K562 (cell line): ENCODE results near the gene COX4I2. TPM values are rescaled to one million over a fixed set of nuclear protein-coding genes. Genes with fewer than 3 reads are reported as not detected.
A peak's percentile ranks its signal among the peaks of the same experiment; 100 is the strongest.

Experiments
- CBX1 ChIP-seq: sonication (generic); IDR thresholded peaks from 2 replicates; pipeline ENCODE4 v1.6.1; 2016; ENCODE audit warnings: antibody characterized with exemption, low read depth, mild to moderate bottlenecking
- CREB1 ChIP-seq, 2 experiments: sonication (generic) in 1 of 2; formaldehyde crosslinking in 1 of 2; IDR thresholded peaks; 2 replicates each; pipeline versions ENCODE4 v1.6.1 to v1.8.0; 2012 to 2022; ENCODE audit warnings: inconsistent platforms in 1 of 2, mild to moderate bottlenecking in 1 of 2, missing genetic modification reagents in 1 of 2, moderate library complexity in 1 of 2
- E4F1 ChIP-seq: fragments of 250-450 bp; sonication (Bioruptor Pico); IDR thresholded peaks from 2 replicates; pipeline ENCODE4 v1.5.0; 2021; ENCODE audit warnings: mild to moderate bottlenecking, borderline replicate concordance
- ELF2 ChIP-seq: fragments of 250-450 bp; sonication (Bioruptor Pico); IDR thresholded peaks from 2 replicates; pipeline ENCODE4 v1.5.0; 2021; ENCODE audit warnings: mild to moderate bottlenecking
- HMG20A ChIP-seq: fragments of 450-650 bp; formaldehyde crosslinking; conservative IDR thresholded peaks from 2 replicates; pipeline ENCODE4 v1.4.0; 2020; ENCODE audit warnings: mild to moderate bottlenecking, mixed read lengths
- IFI16 ChIP-seq: fragments of 250-450 bp; sonication (Bioruptor Pico); IDR thresholded peaks from 2 replicates; pipeline ENCODE4 v2.1.2; 2022; ENCODE audit warnings: mild to moderate bottlenecking, inconsistent platforms
- KDM1A ChIP-seq, 2 experiments: fragments of 450-650 bp; IDR thresholded peaks; 2 replicates each; pipeline ENCODE4 v1.6.1; 2016; ENCODE audit warnings: mild to moderate bottlenecking in 2 of 2
- RCOR1 ChIP-seq, 2 experiments: IDR thresholded peaks; 2 replicates each; pipeline ENCODE4 v1.6.1; 2012; ENCODE audit warnings: low read depth in 2 of 2, low read length in 2 of 2, borderline replicate concordance in 1 of 2, improper control_type of control experiment in 1 of 2
- RFX1 ChIP-seq: fragments of 450-650 bp; IDR thresholded peaks from 2 replicates; pipeline ENCODE4 v1.6.1; 2016; ENCODE audit warnings: mild to moderate bottlenecking, moderate library complexity
- SMAD3 ChIP-seq: fragments of 450-650 bp; formaldehyde crosslinking; conservative IDR thresholded peaks from 2 replicates; pipeline ENCODE4 v1.4.0; 2020; ENCODE audit warnings: mild to moderate bottlenecking
- SNIP1 ChIP-seq: fragments of 450-650 bp; IDR thresholded peaks from 2 replicates; pipeline ENCODE4 v1.7.1; 2017; ENCODE audit warnings: low read depth, mild to moderate bottlenecking
- TOE1 ChIP-seq, 2 experiments: fragments of 450-650 bp in 1 of 2; sonication (generic) in 1 of 2; formaldehyde crosslinking in 1 of 2; IDR thresholded peaks; 2 replicates each; pipeline versions ENCODE4 v1.7.1 to v1.8.0; 2016 to 2022; ENCODE audit warnings: borderline replicate concordance in 2 of 2, mild to moderate bottlenecking in 2 of 2, antibody characterized with exemption in 1 of 2, inconsistent platforms in 1 of 2, low read depth in 1 of 2, missing genetic modification reagents in 1 of 2, moderate library complexity in 1 of 2
- ZKSCAN1 ChIP-seq: fragments of 150-350 bp; IDR thresholded peaks from 2 replicates; pipeline ENCODE4 v1.6.1; 2016; ENCODE audit warnings: low read depth, low read length
- ZNF586 ChIP-seq: fragments of 450-650 bp; formaldehyde crosslinking; conservative IDR thresholded peaks from 2 replicates; pipeline ENCODE4 v1.4.0; 2020; ENCODE audit warnings: mild to moderate bottlenecking, moderate library complexity
- ZSCAN32 ChIP-seq: fragments of 450-650 bp; formaldehyde crosslinking; IDR thresholded peaks from 2 replicates; pipeline ENCODE4 v1.4.0; 2020; ENCODE audit warnings: mild to moderate bottlenecking, moderate library complexity
- polyA plus RNA-seq, 8 experiments: library from polyadenylated mRNA; depleted of rRNA in 4 of 8; stranded (reverse) in 5 of 8; unstranded in 3 of 8; fragments of >200 nt; fragmentation: Nextera tagmentation in 2 of 8; fragmentation: Illumina TruSeq in 1 of 8; extraction: Ambion mirVana in 2 of 8; extraction: Trizol in 1 of 8; gene quantifications; 2 replicates each; pipeline versions ENCODE4 v1.2.1 to v1.2.3, GENCODE V29; 2011 to 2014; ENCODE audit warnings: inconsistent platforms in 1 of 8, missing spikeins in 1 of 8
- total RNA-seq, 7 experiments: library from RNA; depleted of rRNA in 6 of 7; stranded (reverse); fragments of >200 nt in 6 of 7; fragmentation: Illumina TruSeq in 2 of 7; extraction: Trizol in 2 of 7; gene quantifications; 2 replicates each; pipeline versions ENCODE4 v1.2.1 to v1.2.3, GENCODE V29; 2011 to 2021; ENCODE audit warnings: low replicate concordance in 1 of 7
- TF ChIP-seq, protein P1 (sequence below): fragments of 450-650 bp; formaldehyde crosslinking; IDR thresholded peaks from 2 replicates; pipeline ENCODE4 v1.4.0; 2020; ENCODE audit warnings: mild to moderate bottlenecking, mixed read lengths
- TF ChIP-seq, protein P2 (sequence below): fragments of 250-450 bp; sonication (Bioruptor Pico); IDR thresholded peaks from 2 replicates; pipeline ENCODE4 v1.6.1; 2021; ENCODE audit warnings: mild to moderate bottlenecking
- TF ChIP-seq, protein P3 (sequence below), 3 experiments: fragments of 200-800 bp in 1 of 3; sonication (Bioruptor generic) in 1 of 3; sonication (generic) in 1 of 3; formaldehyde crosslinking in 1 of 3; IDR thresholded peaks; 2 replicates each; pipeline versions ENCODE4 v1.6.1 to v1.8.0; 2016 to 2022; ENCODE audit warnings: mild to moderate bottlenecking in 2 of 3, missing compliant biosample characterization in 2 of 3, missing genetic modification characterization in 2 of 3, missing genetic modification reagents in 1 of 3
- TF ChIP-seq, protein P4 (sequence below): sonication (generic); formaldehyde crosslinking; IDR thresholded peaks from 2 replicates; pipeline ENCODE4 v1.8.0; 2022; ENCODE audit warnings: mild to moderate bottlenecking, missing genetic modification reagents

The COX4I2 gene
- total and polyA plus RNA-seq, 9 of the 15 experiments (the other 6 are each of a cell fraction or from before 2014, with no cell fraction given) = not detected

DNA sequence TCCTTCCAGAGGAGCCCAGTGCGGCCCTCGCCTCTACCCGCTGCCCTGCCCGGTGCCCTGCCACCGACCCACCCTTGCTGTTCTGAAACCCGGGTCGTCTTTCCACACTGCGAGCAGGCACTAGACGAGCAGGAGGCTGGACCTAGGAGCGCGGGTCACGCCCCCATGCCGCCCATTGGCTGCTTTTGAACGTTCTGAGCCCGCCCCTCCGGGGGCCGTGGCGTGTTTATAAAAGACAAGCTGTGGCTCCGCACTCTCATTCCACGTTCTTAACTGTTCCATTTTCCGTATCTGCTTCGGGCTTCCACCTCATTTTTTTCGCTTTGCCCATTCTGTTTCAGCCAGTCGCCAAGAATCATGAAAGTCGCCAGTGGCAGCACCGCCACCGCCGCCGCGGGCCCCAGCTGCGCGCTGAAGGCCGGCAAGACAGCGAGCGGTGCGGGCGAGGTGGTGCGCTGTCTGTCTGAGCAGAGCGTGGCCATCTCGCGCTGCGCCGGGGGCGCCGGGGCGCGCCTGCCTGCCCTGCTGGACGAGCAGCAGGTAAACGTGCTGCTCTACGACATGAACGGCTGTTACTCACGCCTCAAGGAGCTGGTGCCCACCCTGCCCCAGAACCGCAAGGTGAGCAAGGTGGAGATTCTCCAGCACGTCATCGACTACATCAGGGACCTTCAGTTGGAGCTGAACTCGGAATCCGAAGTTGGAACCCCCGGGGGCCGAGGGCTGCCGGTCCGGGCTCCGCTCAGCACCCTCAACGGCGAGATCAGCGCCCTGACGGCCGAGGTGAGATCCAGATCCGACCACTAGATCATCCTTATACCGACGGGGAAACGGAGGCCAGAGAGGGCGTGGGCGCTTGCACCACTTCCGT is 32.4 kb upstream of the COX4I2 start, which contains the start of gene ID1 (continued):
- TF ChIP-seq SNIP1 (no peak), CREB1 (IDR thresholded peaks at IDR 0.05) (peak; percentile 42), CREB1 (CRISPR knock-in tag; IDR thresholded peaks at IDR 0.05) (peak; percentile 58; the same call in 1 of the 2 replicates), KDM1A (IDR thresholded peaks at IDR 0.05) (no peak), ZSCAN32 (no peak), HMG20A (CRISPR knock-in tag) (no peak), SMAD3 (no peak), ZNF586 (no peak), E4F1 (CRISPR knock-in tag) (no peak), TOE1 (IDR thresholded peaks at IDR 0.05; ENCODE audit: borderline replicate concordance) (no peak), TOE1 (CRISPR knock-in tag; IDR thresholded peaks at IDR 0.05; ENCODE audit: borderline replicate concordance, low read depth) (peak; percentile 92; the same call in 1 of the 2 replicates), ELF2 (CRISPR knock-in tag) (0 out of 2 replicates have a peak, but pooled peaks have one; percentile 58), CBX1 (peak; percentile 97), RFX1 (no peak), RCOR1 (IDR thresholded peaks at IDR 0.05; ENCODE audit: borderline replicate concordance in 1 of 2, low read depth in 2 of 2, low read length in 2 of 2) (no peak; a peak in 2 of 4 replicates), IFI16 (CRISPR knock-in tag) (no peak), ZKSCAN1 (no peak; the same call in 1 of the 2 replicates)
- TF ChIP-seq, protein P1, sequence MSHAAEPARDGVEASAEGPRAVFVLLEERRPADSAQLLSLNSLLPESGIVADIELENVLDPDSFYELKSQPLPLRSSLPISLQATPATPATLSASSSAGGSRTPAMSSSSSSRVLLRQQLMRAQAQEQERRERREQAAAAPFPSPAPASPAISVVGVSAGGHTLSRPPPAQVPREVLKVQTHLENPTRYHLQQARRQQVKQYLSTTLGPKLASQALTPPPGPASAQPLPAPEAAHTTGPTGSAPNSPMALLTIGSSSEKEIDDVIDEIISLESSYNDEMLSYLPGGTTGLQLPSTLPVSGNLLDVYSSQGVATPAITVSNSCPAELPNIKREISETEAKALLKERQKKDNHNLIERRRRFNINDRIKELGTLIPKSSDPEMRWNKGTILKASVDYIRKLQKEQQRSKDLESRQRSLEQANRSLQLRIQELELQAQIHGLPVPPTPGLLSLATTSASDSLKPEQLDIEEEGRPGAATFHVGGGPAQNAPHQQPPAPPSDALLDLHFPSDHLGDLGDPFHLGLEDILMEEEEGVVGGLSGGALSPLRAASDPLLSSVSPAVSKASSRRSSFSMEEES (CRISPR knock-in tag) = no peak
- TF ChIP-seq, protein P2, sequence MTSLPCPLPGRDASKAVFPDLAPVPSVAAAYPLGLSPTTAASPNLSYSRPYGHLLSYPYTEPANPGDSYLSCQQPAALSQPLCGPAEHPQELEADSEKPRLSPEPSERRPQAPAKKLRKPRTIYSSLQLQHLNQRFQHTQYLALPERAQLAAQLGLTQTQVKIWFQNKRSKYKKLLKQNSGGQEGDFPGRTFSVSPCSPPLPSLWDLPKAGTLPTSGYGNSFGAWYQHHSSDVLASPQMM (CRISPR knock-in tag) = no peak
- TF ChIP-seq, protein P3, sequence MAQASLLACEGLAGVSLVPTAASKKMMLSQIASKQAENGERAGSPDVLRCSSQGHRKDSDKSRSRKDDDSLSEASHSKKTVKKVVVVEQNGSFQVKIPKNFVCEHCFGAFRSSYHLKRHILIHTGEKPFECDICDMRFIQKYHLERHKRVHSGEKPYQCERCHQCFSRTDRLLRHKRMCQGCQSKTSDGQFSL (CRISPR knock-in tag; IDR thresholded peaks at IDR 0.05) = no peak
- TF ChIP-seq, protein P3 (tag; IDR thresholded peaks at IDR 0.05) = no peak
- TF ChIP-seq, protein P4, sequence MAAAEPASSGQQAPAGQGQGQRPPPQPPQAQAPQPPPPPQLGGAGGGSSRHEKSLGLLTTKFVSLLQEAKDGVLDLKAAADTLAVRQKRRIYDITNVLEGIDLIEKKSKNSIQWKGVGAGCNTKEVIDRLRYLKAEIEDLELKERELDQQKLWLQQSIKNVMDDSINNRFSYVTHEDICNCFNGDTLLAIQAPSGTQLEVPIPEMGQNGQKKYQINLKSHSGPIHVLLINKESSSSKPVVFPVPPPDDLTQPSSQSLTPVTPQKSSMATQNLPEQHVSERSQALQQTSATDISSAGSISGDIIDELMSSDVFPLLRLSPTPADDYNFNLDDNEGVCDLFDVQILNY (CRISPR knock-in tag) = 0 out of 2 replicates have a peak, but pooled peaks have one; percentile 50
